Large intestine (tissue), 3 donors: ENCODE data around the gene CEP170. TPM values are rescaled to one million over a fixed set of nuclear protein-coding genes. Genes with fewer than 3 reads are reported as not detected.
"Not testable (repeated sequence)": the region's sequence is repeated elsewhere in the genome, so short reads cannot be mapped to it uniquely, and the experiment has no call there.

Experiments
- DNase-seq, 2 donors: peaks; one replicate each; pipeline versions ENCODE4 v3.0.0 to v3.0.0-alpha.2; 2013
- H3K27ac ChIP-seq: one replicate; pipeline ENCODE4 v1.5.1; 2013; ENCODE audit warnings: low read length
- H3K27me3 ChIP-seq: 2 replicates; pipeline ENCODE4 v1.6.1; 2013; ENCODE audit warnings: low read length; ENCODE audit not compliant: control insufficient read depth, insufficient read depth
- H3K36me3 ChIP-seq: 2 replicates; pipeline ENCODE4 v1.6.1; 2013; ENCODE audit warnings: low read length; ENCODE audit not compliant: control insufficient read depth, insufficient read depth
- H3K4me1 ChIP-seq: one replicate; pipeline ENCODE4 v1.6.1; 2013; ENCODE audit warnings: low read length; ENCODE audit not compliant: control insufficient read depth, insufficient read depth
- H3K4me3 ChIP-seq: one replicate; pipeline ENCODE4 v1.5.1; 2013; ENCODE audit warnings: low read length
- H3K9me3 ChIP-seq: one replicate; pipeline ENCODE4 v1.6.1; 2013; ENCODE audit warnings: mild to moderate bottlenecking, low read depth, low read length, moderate library complexity; ENCODE audit not compliant: control insufficient read depth
- WGBS: methylation state at CpG from one replicate; pipeline ENCODE4 v1.1.5; 2013; ENCODE audit warnings: low lambda C conversion rate; ENCODE audit not compliant: insufficient coverage; 5-methylcytosine and 5-hydroxymethylcytosine counted together
- polyA plus RNA-seq: library from polyadenylated mRNA; unstranded; fragments of 120-200 nt; gene quantifications from one replicate; pipeline ENCODE4 v1.2.1, GENCODE V29; 2013

Gene CEP170
- polyA plus RNA-seq, 1 donor = 25.0 TPM

- DNase-seq, H3K4me1 ChIP-seq, H3K9me3 ChIP-seq, H3K27me3 ChIP-seq, H3K27ac ChIP-seq, H3K36me3 ChIP-seq, H3K4me3 ChIP-seq: not testable (repeated sequence)
- WGBS = no CpG with 5 or more reads among the region's 3 CpGs
Measured at GRCh38 chr1:243183176-243183575, 71.9 kb downstream of the CEP170 start.

- Histone ChIP-seq H3K9me3 (no peaks in the 10 kb centered on the region), H3K27me3 (no peaks in the 10 kb centered on the region), H3K36me3 (no peaks in the 10 kb centered on the region), H3K4me1 (no peaks in the 10 kb centered on the region), H3K27ac (no peak overlapping the region), H3K4me3 (no peak overlapping the region)
- WGBS = 83% methylated on average over 6 of the region's 7 CpGs
- no peak for DNase-seq
Measured at GRCh38 chr1:243179720-243180119, 75.4 kb downstream of the CEP170 start.

GRCh38 chr1:243177792-243178191 lies 77.3 kb downstream of the CEP170 start:
- WGBS = 100% methylated on average over 1 of the region's 6 CpGs
- not testable (repeated sequence) for H3K4me3 ChIP-seq, H3K27me3 ChIP-seq, H3K27ac ChIP-seq, DNase-seq, H3K9me3 ChIP-seq, H3K4me1 ChIP-seq, H3K36me3 ChIP-seq

- H3K27me3 ChIP-seq, H3K4me3 ChIP-seq, H3K4me1 ChIP-seq, H3K9me3 ChIP-seq, H3K36me3 ChIP-seq, DNase-seq, H3K27ac ChIP-seq: not testable (repeated sequence)
- no CpG with 5 or more reads among the region's 2 CpGs for WGBS
Measured at GRCh38 chr1:243173758-243174369, 81.2 kb downstream of the CEP170 start.

- not testable (repeated sequence) for H3K27ac ChIP-seq, H3K9me3 ChIP-seq, H3K27me3 ChIP-seq, H3K36me3 ChIP-seq, H3K4me1 ChIP-seq, H3K4me3 ChIP-seq, DNase-seq
- no CpG with 5 or more reads among the region's 4 CpGs for WGBS
Measured at GRCh38 chr1:243164911-243165310, 90.2 kb downstream of the CEP170 start.

GRCh38 chr1:243150906-243151305 lies 104.2 kb downstream of the CEP170 start:
- not testable (repeated sequence) for H3K4me3 ChIP-seq, DNase-seq, H3K27ac ChIP-seq, H3K36me3 ChIP-seq, H3K9me3 ChIP-seq, H3K4me1 ChIP-seq, H3K27me3 ChIP-seq
- no CpG with 5 or more reads among the region's 7 CpGs for WGBS

GRCh38 chr1:243149120-243149519 lies 106.0 kb downstream of the CEP170 start:
- not testable (repeated sequence) for H3K36me3 ChIP-seq, H3K4me1 ChIP-seq, H3K9me3 ChIP-seq, H3K4me3 ChIP-seq, DNase-seq, H3K27me3 ChIP-seq, H3K27ac ChIP-seq
- 83% methylated on average over 1 of the region's 4 CpGs for WGBS

GRCh38 chr1:243147351-243147750 lies 107.7 kb downstream of the CEP170 start:
- not testable (repeated sequence) for H3K27me3 ChIP-seq, H3K9me3 ChIP-seq, H3K4me1 ChIP-seq, DNase-seq, H3K4me3 ChIP-seq, H3K36me3 ChIP-seq, H3K27ac ChIP-seq

- not testable (repeated sequence) for H3K27me3 ChIP-seq, H3K36me3 ChIP-seq, H3K4me1 ChIP-seq, H3K27ac ChIP-seq, H3K9me3 ChIP-seq, H3K4me3 ChIP-seq, DNase-seq
- WGBS = 100% methylated on average over 1 of the region's 1 CpG
Measured at GRCh38 chr1:243140498-243140897, 114.6 kb downstream of the CEP170 start.

- not testable (repeated sequence) for H3K9me3 ChIP-seq, H3K4me1 ChIP-seq, H3K27ac ChIP-seq, H3K27me3 ChIP-seq, H3K36me3 ChIP-seq, DNase-seq, H3K4me3 ChIP-seq
- no CpG with 5 or more reads among the region's 5 CpGs for WGBS
Measured at GRCh38 chr1:243122876-243123409, 132.1 kb downstream of the CEP170 start.

GRCh38 chr1:243121939-243122338 lies 133.1 kb downstream of the CEP170 start:
- DNase-seq, H3K36me3 ChIP-seq, H3K9me3 ChIP-seq, H3K27ac ChIP-seq, H3K27me3 ChIP-seq, H3K4me1 ChIP-seq, H3K4me3 ChIP-seq: not testable (repeated sequence)
- no CpG with 5 or more reads among the region's 5 CpGs for WGBS
